ENCODE data around the gene SRRM2. TPM values are rescaled to one million over a fixed set of nuclear protein-coding genes. Genes with fewer than 3 reads are reported as not detected.

Gene SRRM2
- total and polyA plus RNA-seq, 9 of the 15 experiments (the other 6 are each of a cell fraction or from before 2014, with no cell fraction given), result 26.7 to 563 (median 81.1) TPM

- TF ChIP-seq CTCF (IDR thresholded peaks at IDR 0.05 in 2 of 3, conservative IDR thresholded peaks at IDR 0.05 in 1 of 3; ENCODE audit: insufficient read depth in 2 of 3, low read depth in 1 of 3, low read length in 3 of 3) (0 out of 6 replicates have a peak, but pooled peaks of 1 of the 3 experiments have one; percentile 1), ESRRA (IDR thresholded peaks at IDR 0.05; ENCODE audit: borderline replicate concordance, low read depth) (peak; percentile 95), KDM1A (IDR thresholded peaks at IDR 0.05) (peak in 1 of 2 experiments; percentile 39; a peak in 1 of 4 replicates), PREB (CRISPR knock-in tag; IDR thresholded peaks at IDR 0.05) (no peak), KLF16 (IDR thresholded peaks at IDR 0.05) (no peak), STAG1 (CRISPR knock-in tag; IDR thresholded peaks at IDR 0.05; ENCODE audit: borderline replicate concordance) (no peak), HES1 (IDR thresholded peaks at IDR 0.05; ENCODE audit: low read depth) (no peak), ATF3 (IDR thresholded peaks at IDR 0.05) (no peak), ATF3 (CRISPR knock-in tag; conservative IDR thresholded peaks at IDR 0.05) (no peak), ZNF512 (tag; IDR thresholded peaks at IDR 0.05) (no peak), MLLT1 (IDR thresholded peaks at IDR 0.05) (no peak), RBM39 (optimal IDR thresholded peaks at IDR 0.05; ENCODE audit: low read depth, low read length) (no peak), ATF4 (CRISPR knock-in tag; IDR thresholded peaks at IDR 0.05) (no peak), NR2C1 (IDR thresholded peaks at IDR 0.05) (no peak), NR2C1 (tag; IDR thresholded peaks at IDR 0.05) (0 out of 2 replicates have a peak, but pooled peaks have one; percentile 31), TRIM24 (IDR thresholded peaks at IDR 0.05) (peak in 1 of 2 experiments; percentile 42; a peak in 1 of 4 replicates), RBM14 (IDR thresholded peaks at IDR 0.05; ENCODE audit: borderline replicate concordance, insufficient read depth, low read depth, low read length) (no peak), CTBP1 (IDR thresholded peaks at IDR 0.05; ENCODE audit: borderline replicate concordance) (peak; percentile 30; the same call in 1 of the 2 replicates), GABPB2 (CRISPR knock-in tag; conservative IDR thresholded peaks at IDR 0.05) (no peak)
Measured at GRCh38 chr16:2786061-2786825, 33.8 kb downstream of the SRRM2 start (continued).
